ENCODE measurements around the gene IGFN1. TPM values are rescaled to one million over a fixed set of nuclear protein-coding genes. Genes with fewer than 3 reads are reported as not detected.
A peak's percentile ranks its signal among the peaks of the same experiment; 100 is the strongest.

The IGFN1 gene
- polyA plus RNA-seq (2012; rRNA removed): 0.08 and 0.18 TPM in 2 replicates
- polyA plus RNA-seq (2012; cell fraction: cytosol; rRNA removed): 0.03 and 0.04 TPM in 2 replicates
- polyA plus RNA-seq (2012; cell fraction: nucleus; rRNA removed): 0.46 and 0.90 TPM in 2 replicates

DNA sequence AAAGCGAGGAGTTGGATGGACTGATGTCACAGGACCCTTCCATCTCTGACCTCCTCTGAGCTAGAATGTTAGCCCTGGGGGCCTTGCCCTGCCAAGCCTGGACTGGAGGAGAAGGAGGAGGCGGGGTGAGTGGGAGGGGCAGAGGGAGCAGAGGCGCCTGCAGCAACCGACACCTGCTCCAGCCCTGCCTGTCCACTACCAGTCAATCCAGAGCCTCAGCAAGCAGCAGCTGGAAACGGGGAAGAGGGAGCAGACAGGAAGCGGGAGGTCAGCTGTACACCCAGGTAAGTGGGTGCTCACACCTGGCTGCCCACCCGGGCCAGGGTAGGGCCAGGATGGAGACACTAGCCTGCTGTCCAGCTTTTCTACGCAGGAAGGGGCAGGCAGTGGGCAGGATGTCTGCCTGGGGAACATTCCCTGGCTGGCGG is at the start of gene IGFN1:
Gene IGFN1, plus strand, starts transcription at position 201 of the 428 bp plus-strand sequence. CDS start 2,470 bp downstream, outside the sequence.
- peak within 1 kb of the TSS; percentile 81; the same call in 1 of the 2 replicates for H2AFZ ChIP-seq (ENCODE audit: low read depth)
- H3F3A ChIP-seq (replicated peaks; ENCODE audit: insufficient read depth): no peaks in the 10 kb centered on the region
- H3K4me3 ChIP-seq (ENCODE audit: low read depth in 2 of 2, low read length in 1 of 2): no peak within 1 kb of the TSS
- 83% methylated on average over 8 of the region's 9 CpGs for WGBS (ENCODE audit: low lambda C conversion rate)
- no peaks in the 10 kb centered on the region for H4K20me1 ChIP-seq (ENCODE audit: insufficient read depth)
- H3K9me2 ChIP-seq: no peaks in the 10 kb centered on the region
- H3K9me3 ChIP-seq: no peaks in the 10 kb centered on the region
- ChIA-PET POLR2A (no interaction called here), CTCF (no interaction called here)
- H3K27ac ChIP-seq (ENCODE audit: low read depth in 2 of 2, low read length in 1 of 2): peak within 1 kb of the TSS in 1 of 2 experiments; percentile 66; a peak in 2 of 4 replicates
- peak; percentile 43 for DNase-seq
- peak within 1 kb of the TSS; percentile 54 for H3K4me2 ChIP-seq
- no peaks in the 10 kb centered on the region for H3K36me3 ChIP-seq (replicated peaks in 1 of 2; ENCODE audit: control insufficient read depth in 1 of 2, insufficient read depth in 2 of 2, low read length in 1 of 2)
- no peak within 1 kb of the TSS for H3K9ac ChIP-seq
- H3K79me2 ChIP-seq (ENCODE audit: insufficient read depth): no peaks in the 10 kb centered on the region
- H3K27me3 ChIP-seq (ENCODE audit: insufficient read depth): no peaks in the 10 kb centered on the region
- TF ChIP-seq MXI1 (IDR thresholded peaks at IDR 0.05; ENCODE audit: low read depth, low read length) (no peak), SMC3 (IDR thresholded peaks at IDR 0.05; ENCODE audit: low read depth, low read length) (no peak), YY1 (IDR thresholded peaks at IDR 0.05; ENCODE audit: low read depth) (no peak), RFX5 (IDR thresholded peaks at IDR 0.05; ENCODE audit: low read length) (no peak), SIN3A (IDR thresholded peaks at IDR 0.05; ENCODE audit: borderline replicate concordance, low read depth, low read length) (no peak), ELF1 (IDR thresholded peaks at IDR 0.05) (no peak), FOXM1 (IDR thresholded peaks at IDR 0.05; ENCODE audit: low read depth) (no peak)
- TF ChIP-seq, protein P1, sequence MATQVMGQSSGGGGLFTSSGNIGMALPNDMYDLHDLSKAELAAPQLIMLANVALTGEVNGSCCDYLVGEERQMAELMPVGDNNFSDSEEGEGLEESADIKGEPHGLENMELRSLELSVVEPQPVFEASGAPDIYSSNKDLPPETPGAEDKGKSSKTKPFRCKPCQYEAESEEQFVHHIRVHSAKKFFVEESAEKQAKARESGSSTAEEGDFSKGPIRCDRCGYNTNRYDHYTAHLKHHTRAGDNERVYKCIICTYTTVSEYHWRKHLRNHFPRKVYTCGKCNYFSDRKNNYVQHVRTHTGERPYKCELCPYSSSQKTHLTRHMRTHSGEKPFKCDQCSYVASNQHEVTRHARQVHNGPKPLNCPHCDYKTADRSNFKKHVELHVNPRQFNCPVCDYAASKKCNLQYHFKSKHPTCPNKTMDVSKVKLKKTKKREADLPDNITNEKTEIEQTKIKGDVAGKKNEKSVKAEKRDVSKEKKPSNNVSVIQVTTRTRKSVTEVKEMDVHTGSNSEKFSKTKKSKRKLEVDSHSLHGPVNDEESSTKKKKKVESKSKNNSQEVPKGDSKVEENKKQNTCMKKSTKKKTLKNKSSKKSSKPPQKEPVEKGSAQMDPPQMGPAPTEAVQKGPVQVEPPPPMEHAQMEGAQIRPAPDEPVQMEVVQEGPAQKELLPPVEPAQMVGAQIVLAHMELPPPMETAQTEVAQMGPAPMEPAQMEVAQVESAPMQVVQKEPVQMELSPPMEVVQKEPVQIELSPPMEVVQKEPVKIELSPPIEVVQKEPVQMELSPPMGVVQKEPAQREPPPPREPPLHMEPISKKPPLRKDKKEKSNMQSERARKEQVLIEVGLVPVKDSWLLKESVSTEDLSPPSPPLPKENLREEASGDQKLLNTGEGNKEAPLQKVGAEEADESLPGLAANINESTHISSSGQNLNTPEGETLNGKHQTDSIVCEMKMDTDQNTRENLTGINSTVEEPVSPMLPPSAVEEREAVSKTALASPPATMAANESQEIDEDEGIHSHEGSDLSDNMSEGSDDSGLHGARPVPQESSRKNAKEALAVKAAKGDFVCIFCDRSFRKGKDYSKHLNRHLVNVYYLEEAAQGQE (IDR thresholded peaks at IDR 0.05; ENCODE audit: low read depth, low read length): no peak
- TF ChIP-seq, protein P2, sequence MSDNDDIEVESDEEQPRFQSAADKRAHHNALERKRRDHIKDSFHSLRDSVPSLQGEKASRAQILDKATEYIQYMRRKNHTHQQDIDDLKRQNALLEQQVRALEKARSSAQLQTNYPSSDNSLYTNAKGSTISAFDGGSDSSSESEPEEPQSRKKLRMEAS (IDR thresholded peaks at IDR 0.05; ENCODE audit: low read depth): no peak
- peaks cover 4 to 17% of the 10 kb centered on the region in 2 experiments; a peak in 2 of 4 replicates for H3K4me1 ChIP-seq (ENCODE audit: control insufficient read depth in 1 of 2, insufficient read depth in 2 of 2, low read depth in 1 of 2, low read length in 1 of 2)

DNA sequence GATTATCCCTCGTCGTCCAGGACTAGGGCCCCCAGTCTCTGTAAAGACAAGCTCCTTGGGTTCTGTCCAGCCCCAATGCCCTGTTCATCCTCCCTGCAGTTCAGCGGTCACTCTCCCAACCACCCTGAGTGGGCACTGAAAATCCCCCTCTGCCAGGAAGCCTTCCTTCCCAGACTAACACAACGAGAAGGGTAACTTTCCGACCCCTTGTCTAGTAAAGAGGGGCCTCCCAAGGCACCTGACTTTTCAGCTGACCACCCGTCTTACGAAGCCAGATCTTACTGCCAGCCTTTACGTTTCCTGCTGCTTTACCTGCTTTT is 49.7 kb upstream of the IGFN1 start:
- WGBS (ENCODE audit: low lambda C conversion rate): 96% methylated on average over 8 of the region's 8 CpGs
- H3K27ac ChIP-seq (ENCODE audit: low read depth in 2 of 2, low read length in 1 of 2): no peak overlapping the region
- TF ChIP-seq SIN3A (IDR thresholded peaks at IDR 0.05; ENCODE audit: borderline replicate concordance, low read depth, low read length): no peak
- TF ChIP-seq ELF1 (IDR thresholded peaks at IDR 0.05): no peak

More for the DNA sequence above, 49.7 kb upstream of the IGFN1 start:
- Histone ChIP-seq H3K9me3 (no peaks in the 10 kb centered on the region), H3K27me3 (ENCODE audit: insufficient read depth) (no peaks in the 10 kb centered on the region), H3F3A (replicated peaks; ENCODE audit: insufficient read depth) (peaks cover 19% of the 10 kb centered on the region), H3K4me2 (no peak overlapping the region), H3K9ac (no peak overlapping the region), H3K36me3 (replicated peaks in 1 of 2; ENCODE audit: control insufficient read depth in 1 of 2, insufficient read depth in 2 of 2, low read length in 1 of 2) (peaks cover 28 to 80% of the 10 kb centered on the region in 2 experiments), H3K4me1 (ENCODE audit: control insufficient read depth in 1 of 2, insufficient read depth in 2 of 2, low read depth in 1 of 2, low read length in 1 of 2) (peaks cover 19 to 32% of the 10 kb centered on the region in 2 experiments; a peak in 2 of 4 replicates), H3K4me3 (ENCODE audit: low read depth in 2 of 2, low read length in 1 of 2) (no peak overlapping the region), H2AFZ (ENCODE audit: low read depth) (no peak overlapping the region), H3K9me2 (no peaks in the 10 kb centered on the region), H4K20me1 (ENCODE audit: insufficient read depth) (peaks cover 9% of the 10 kb centered on the region; the same call in 1 of the 2 replicates), H3K79me2 (ENCODE audit: insufficient read depth) (no peaks in the 10 kb centered on the region)
- POLR2A ChIA-PET: interaction anchor here (0.8 to 1.3 kb wide), 2 partner anchors 18 to 28 kb away, joined by 3 read pairs; no protein-coding TSS in a partner anchor
- no peak for DNase-seq
- CTCF ChIA-PET: interaction anchor here (1.0 to 2.5 kb wide), 4 partner anchors 9 to 169 kb away, joined by 3 to 13 read pairs (median 6); partner anchors contain the start of gene TMEM9
